Neutrophil (primary cell): ENCODE measurements around the gene HUWE1.

ENCODE experiments used
- H3K27ac ChIP-seq: fragments of 200-600 bp; sonication (generic); 2 replicates; pipeline ENCODE4 v1.5.1; 2016; ENCODE audit warnings: mild to moderate bottlenecking, moderate library complexity
- H3K27me3 ChIP-seq: fragments of 200-600 bp; sonication (generic); 2 replicates; pipeline ENCODE4 v1.6.0; 2016; ENCODE audit warnings: mild to moderate bottlenecking
- H3K36me3 ChIP-seq: fragments of 200-600 bp; sonication (generic); 2 replicates; pipeline ENCODE4 v1.5.1; 2017
- H3K4me1 ChIP-seq, 2 experiments: fragments of 200-600 bp in 1 of 2; sonication (generic) in 1 of 2; 1 replicate in 1 of 2; 2 replicates in 1 of 2; pipeline versions ENCODE4 v1.5.1 to v1.6.1; 2013 to 2016; ENCODE audit warnings: low read depth in 1 of 2, low read length in 1 of 2, mild to moderate bottlenecking in 1 of 2, moderate library complexity in 1 of 2; ENCODE audit not compliant: control insufficient read depth in 1 of 2, insufficient read depth in 1 of 2
- H3K4me3 ChIP-seq, 2 experiments: fragments of 200-600 bp in 1 of 2; sonication (generic) in 1 of 2; 1 replicate in 1 of 2; 2 replicates in 1 of 2; pipeline ENCODE4 v1.5.1; 2013 to 2016; ENCODE audit warnings: low read depth in 1 of 2, low read length in 1 of 2, mild to moderate bottlenecking in 1 of 2, moderate library complexity in 1 of 2
- H3K9me3 ChIP-seq: fragments of 200-600 bp; sonication (generic); 2 replicates; pipeline ENCODE4 v1.5.1; 2016
- TF ChIP-seq, protein P1 (sequence below): fragments of 200-600 bp; sonication (generic); IDR thresholded peaks from 2 replicates; pipeline ENCODE4 v1.5.1; 2016; ENCODE audit warnings: antibody characterized with exemption

Gene HUWE1

DNA sequence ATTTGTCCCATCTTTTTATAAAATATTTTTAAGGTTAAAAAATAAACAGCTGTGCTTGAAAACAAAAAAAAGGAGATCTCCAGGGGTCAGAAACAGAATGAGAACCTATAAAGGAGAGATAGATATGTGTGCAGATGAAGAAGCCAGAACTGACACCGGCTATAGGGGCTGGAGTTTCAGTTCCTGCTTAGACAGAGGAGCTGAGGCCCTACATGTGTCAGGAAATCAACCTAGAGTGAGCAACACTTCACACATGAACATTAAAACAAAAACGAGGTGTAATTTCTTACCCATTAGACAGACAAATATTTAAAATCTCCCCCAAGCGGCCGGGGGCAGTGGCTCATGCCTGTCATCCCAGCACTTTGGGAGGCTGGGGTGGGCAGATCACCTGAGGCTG is 17.8 kb upstream of the HUWE1 start:
- Histone ChIP-seq H3K27me3 (no peaks in the 10 kb centered on the region), H3K4me3 (no peak overlapping the region), H3K4me1 (no peaks in the 10 kb centered on the region), H3K27ac (no peak overlapping the region), H3K9me3 (no peaks in the 10 kb centered on the region), H3K36me3 (no peaks in the 10 kb centered on the region)
- TF ChIP-seq, protein P1, sequence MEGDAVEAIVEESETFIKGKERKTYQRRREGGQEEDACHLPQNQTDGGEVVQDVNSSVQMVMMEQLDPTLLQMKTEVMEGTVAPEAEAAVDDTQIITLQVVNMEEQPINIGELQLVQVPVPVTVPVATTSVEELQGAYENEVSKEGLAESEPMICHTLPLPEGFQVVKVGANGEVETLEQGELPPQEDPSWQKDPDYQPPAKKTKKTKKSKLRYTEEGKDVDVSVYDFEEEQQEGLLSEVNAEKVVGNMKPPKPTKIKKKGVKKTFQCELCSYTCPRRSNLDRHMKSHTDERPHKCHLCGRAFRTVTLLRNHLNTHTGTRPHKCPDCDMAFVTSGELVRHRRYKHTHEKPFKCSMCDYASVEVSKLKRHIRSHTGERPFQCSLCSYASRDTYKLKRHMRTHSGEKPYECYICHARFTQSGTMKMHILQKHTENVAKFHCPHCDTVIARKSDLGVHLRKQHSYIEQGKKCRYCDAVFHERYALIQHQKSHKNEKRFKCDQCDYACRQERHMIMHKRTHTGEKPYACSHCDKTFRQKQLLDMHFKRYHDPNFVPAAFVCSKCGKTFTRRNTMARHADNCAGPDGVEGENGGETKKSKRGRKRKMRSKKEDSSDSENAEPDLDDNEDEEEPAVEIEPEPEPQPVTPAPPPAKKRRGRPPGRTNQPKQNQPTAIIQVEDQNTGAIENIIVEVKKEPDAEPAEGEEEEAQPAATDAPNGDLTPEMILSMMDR: no peak

DNA sequence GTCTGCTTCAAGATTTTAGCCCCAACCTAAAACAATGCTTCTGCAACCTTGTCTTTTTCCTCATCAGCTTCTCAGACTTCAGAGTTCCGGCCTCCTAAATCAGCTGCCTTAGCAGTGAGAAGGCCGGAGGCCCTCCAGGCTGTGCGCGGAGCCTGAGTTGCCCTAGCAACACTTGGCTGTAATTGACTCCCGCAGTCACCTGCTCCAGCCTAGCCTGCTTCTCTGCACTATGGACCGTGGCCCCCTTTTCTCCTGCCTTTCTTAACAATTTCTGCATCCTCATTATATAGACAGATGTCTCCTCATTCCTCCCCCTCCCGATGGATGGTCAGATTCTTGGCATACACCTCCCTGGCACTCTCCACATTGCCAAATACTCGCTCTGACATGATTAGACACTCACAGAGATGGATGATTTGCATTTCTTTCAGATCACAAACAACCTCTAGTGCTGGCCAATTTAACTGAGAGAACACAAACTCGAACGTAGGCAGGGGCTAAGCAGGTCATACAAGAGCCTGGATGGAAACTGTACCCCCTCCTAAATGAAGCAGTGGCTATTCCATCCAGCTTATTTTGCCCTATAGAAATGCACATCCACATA is 9.5 kb upstream of the HUWE1 start:
- H3K36me3 ChIP-seq: no peaks in the 10 kb centered on the region
- H3K9me3 ChIP-seq: no peaks in the 10 kb centered on the region
- H3K27me3 ChIP-seq: no peaks in the 10 kb centered on the region
- TF ChIP-seq, protein P1: no peak
- no peak overlapping the region for H3K27ac ChIP-seq
- H3K4me1 ChIP-seq: no peaks in the 10 kb centered on the region
- no peak overlapping the region for H3K4me3 ChIP-seq

DNA sequence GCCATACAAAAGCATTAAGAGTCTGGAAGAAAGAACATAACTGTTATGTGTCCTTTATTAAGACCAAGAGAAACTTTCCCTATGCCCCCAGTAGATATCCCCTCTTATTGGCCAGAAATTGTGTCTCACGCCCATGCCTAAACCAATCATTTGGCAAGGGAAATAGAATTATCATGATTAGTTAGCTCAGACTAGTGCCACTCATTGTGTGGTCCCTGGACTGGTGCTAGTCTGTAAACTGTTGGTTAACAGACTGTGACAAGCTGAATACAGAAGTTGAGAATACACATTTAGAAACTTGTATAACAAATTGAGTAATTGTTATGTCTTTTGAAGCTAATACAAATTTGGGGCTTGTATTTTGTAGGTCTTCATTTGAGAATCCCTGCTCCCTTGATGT is 8.1 kb upstream of the HUWE1 start:
- Histone ChIP-seq H3K36me3 (no peaks in the 10 kb centered on the region), H3K27ac (no peak overlapping the region), H3K27me3 (no peaks in the 10 kb centered on the region), H3K4me1 (no peaks in the 10 kb centered on the region), H3K9me3 (no peaks in the 10 kb centered on the region), H3K4me3 (no peak overlapping the region)
- TF ChIP-seq, protein P1: no peak

DNA sequence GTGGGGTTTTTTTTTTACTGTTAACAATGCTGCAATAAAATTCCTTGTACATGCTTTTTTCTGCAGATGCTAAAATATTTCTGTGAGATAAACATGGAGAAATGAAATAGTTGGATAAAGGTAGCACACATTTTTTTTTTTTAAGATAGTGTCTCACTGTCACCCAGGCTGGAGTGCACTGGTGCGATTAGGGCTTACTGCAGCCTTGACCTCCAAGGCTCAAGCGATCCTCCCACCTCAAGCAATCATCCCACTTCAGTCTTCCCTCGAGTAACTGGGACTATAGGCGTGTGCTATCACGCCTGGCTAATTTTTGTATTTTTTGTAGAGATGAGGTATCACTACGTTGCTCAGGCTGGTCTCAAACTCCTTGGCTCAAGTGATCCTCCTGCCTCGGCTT is 1.8 kb upstream of the HUWE1 start:
- H3K27me3 ChIP-seq: no peaks in the 10 kb centered on the region
- H3K36me3 ChIP-seq: no peaks in the 10 kb centered on the region
- TF ChIP-seq, protein P1: no peak
- peaks cover 16 to 18% of the 10 kb centered on the region in 2 experiments for H3K4me1 ChIP-seq
- no peaks in the 10 kb centered on the region for H3K9me3 ChIP-seq
- no peak overlapping the region for H3K4me3 ChIP-seq
- no peak overlapping the region for H3K27ac ChIP-seq

DNA sequence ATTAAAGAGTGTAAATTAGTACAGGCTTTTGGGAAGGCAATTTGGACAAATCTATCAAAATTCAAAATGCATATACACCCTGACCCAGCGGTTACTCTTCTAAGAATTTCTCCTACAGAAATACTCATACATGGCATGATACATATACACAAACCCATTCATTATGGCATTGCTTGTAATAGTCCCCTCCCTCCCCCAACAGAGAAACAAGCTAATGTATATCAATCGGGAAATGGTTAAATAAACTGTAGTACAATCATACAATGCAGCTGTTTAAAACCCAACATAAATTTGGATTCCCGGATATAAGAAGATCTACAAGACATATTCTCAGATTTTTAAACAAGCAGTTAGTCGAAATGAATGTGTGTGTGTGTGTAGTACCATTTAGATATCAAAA is 808 bp downstream of the HUWE1 start:
- TF ChIP-seq, protein P1: no peak
- Histone ChIP-seq H3K4me1 (peaks cover 28 to 33% of the 10 kb centered on the region in 2 experiments), H3K9me3 (no peaks in the 10 kb centered on the region), H3K36me3 (no peaks in the 10 kb centered on the region), H3K27me3 (no peaks in the 10 kb centered on the region), H3K4me3 (peak overlapping the region; percentile 64 to 68), H3K27ac (peak overlapping the region; percentile 61)
